ENCODE data around the gene KIRREL3.

The KIRREL3 gene

GRCh38 chr11:126419801-126420697 lies 580.5 kb downstream of the KIRREL3 start:
- DNase-seq (ENCODE audit: low spot score), result peak; percentile 97

- no peak for DNase-seq (ENCODE audit: low spot score)
Observed at GRCh38 chr11:126418887-126419286, 581.7 kb downstream of the KIRREL3 start.

GRCh38 chr11:126417091-126417862 lies 583.3 kb downstream of the KIRREL3 start:
- no peak for DNase-seq (ENCODE audit: low spot score)

GRCh38 chr11:126416542-126417090 lies 584.0 kb downstream of the KIRREL3 start:
- DNase-seq (ENCODE audit: low spot score), result no peak

DNA sequence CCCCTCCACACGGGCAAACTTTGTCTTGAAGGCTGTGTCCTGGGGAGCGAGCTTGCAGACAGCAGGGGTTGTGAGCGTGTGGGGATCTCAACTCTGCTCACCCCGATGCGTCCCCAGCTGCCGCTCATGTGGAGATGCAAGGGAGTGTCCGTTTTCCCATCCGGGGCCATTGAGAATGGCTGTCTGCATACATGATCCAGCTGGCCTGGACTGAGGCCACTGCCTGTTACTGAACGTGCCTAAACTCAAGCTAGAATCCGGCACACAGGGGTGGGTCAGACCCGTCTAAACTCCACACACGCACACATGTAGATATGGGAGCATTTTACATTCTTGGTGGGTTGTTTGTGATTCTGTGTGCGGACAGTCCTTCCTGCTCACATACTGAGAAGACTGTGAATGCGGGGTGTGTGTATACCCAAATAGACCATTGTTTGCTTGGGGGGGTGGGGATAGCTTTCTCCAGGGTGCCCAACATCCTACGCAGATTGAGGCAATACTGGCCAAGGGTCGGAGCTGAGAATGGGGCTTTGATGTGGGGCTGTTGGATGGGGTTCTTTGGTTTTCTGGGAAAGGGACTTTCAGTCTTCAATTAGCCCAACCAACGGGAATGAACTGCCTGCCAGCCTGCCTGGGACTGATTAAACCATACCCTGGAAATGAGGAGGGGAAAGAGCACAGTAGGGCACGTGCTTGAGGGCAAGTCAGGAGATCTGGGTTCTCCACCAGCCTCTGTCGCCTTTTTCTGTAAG lies 584.7 kb downstream of the KIRREL3 start:
- DNase-seq (ENCODE audit: low spot score), result no peak

- DNase-seq (ENCODE audit: low spot score), result no peak
Observed at GRCh38 chr11:126415128-126415527, 585.4 kb downstream of the KIRREL3 start.

- DNase-seq (ENCODE audit: low spot score), result no peak
Observed at GRCh38 chr11:126414615-126415014, 586.0 kb downstream of the KIRREL3 start.

GRCh38 chr11:126413843-126414405 lies 586.6 kb downstream of the KIRREL3 start:
- no peak for DNase-seq (ENCODE audit: low spot score)

DNA sequence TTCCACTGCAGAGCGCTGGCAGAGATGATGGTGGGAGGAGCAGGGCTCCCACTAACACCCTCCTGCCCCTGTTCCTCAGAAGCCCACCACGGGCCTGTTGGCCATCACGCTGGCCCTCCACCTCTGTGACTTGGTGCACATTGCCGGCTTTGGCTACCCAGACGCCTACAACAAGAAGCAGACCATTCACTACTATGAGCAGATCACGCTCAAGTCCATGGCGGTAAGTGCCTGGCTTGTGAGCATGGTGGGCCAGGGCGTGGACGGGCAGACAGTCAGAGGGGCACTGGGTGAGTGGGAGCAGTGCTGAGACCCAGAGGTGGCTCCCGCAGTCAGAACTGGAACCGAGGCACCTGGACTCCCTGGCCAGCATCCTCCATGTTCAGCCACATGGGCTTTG lies 587.1 kb downstream of the KIRREL3 start:
- no peak for DNase-seq (ENCODE audit: low spot score)

- no peak for DNase-seq (ENCODE audit: low spot score)
Observed at GRCh38 chr11:126411971-126412381, 588.6 kb downstream of the KIRREL3 start.

GRCh38 chr11:126410649-126411048 lies 589.9 kb downstream of the KIRREL3 start:
- peak; percentile 87 for DNase-seq (ENCODE audit: low spot score)

- DNase-seq (ENCODE audit: low spot score), result no peak
Observed at GRCh38 chr11:126409620-126409985, 591.0 kb downstream of the KIRREL3 start.

DNA sequence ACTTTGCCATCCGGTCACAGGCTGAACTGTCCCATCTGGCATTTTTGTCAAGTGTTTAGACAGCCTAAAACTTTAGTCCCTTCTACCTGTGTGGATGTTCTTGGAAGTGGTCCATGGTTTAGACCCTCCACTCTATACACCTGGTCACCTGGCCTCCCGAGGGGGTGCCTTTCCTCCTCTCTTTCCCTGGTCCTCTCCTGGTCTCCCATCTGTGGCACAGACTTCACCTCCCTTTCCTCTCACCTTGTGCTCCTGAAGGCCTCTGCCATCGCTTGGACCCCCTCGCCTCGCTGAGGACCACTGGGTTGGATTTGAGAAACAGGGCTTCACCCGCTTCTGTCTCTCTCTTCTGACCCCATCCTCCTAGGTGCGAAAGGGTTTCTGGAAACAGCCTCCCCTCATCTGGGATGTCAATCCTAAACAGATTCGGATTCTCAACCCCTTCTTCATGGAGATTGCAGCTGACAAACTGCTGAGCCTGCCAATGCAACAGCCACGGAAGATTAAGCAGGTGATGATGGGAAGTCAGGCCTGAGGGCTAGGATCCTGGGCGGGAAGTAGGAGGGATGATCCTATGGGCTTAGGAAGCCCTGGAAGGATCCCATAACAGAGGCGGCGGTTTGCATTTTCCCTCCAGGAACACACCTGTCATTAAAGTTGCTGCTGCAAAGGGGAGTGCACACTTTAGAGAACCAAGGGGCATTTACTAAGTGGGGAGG lies 591.5 kb downstream of the KIRREL3 start:
- no peak for DNase-seq (ENCODE audit: low spot score)

DNA sequence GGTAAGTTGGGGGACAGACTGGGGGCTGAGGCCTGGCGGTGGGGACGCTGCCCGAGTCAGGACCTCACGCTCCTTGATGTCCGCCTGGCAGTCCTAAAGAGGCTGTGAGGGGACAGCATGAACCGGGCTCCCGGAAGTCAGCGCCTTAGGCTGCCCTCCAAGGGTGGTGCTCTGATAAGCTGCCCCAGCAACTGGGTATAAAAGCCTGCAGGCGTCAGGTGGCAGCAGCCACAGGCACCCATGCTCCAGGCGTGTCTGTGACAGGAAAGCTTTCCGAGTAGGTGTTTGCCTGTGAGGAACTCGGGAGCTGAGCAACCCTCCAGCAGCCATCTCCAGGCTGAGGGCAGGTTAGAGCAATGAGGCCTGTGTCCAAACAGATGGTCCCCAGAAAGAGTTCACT lies 592.1 kb downstream of the KIRREL3 start:
- no peak for DNase-seq (ENCODE audit: low spot score)

DNA sequence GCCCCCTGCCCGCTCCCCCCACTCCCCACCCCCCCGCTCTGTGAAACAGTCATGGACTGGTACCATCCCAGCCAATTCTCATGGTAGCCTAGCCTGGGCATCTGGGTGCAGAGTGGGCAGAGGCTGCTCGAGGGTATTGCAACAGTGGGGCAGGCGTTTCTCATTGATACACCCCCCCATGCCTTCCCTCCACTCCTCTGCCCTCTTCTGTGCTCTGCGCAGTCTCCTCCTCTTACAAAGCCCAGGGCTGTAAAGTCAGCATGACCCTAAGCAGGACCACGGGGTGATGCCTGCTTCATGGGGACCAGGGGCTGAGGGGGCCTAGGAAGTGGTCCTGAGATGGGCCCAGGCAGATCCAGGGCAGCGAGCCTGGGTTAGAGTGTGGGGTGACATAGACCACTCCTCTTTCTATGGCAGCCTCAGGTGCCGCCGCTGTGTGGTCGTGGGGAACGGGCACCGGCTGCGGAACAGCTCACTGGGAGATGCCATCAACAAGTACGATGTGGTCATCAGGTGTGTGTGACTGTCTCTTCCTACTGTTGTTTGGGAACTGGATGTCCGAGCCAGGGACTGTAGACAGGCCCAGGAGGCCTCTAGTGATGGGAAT lies 592.8 kb downstream of the KIRREL3 start:
- no peak for DNase-seq (ENCODE audit: low spot score)

DNA sequence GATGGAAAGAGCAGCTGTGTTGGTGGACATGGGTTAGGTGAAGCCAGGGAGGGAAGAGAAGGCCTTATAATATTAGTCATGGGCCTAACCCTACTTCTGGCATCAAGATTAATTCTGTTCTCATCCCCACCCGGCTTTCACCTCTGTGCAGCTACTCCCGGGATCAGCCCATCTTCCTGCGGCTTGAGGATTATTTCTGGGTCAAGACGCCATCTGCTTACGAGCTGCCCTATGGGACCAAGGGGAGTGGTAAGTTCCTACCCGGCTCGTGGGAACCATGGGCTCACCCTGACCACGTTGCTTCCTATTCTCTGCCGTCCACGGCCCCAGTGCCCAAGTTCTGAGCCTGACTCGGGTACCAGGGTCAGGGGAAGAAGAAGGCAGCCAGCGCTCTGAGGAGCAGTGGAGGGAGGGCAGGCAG lies 593.5 kb downstream of the KIRREL3 start:
- DNase-seq (ENCODE audit: low spot score), result no peak

- no peak for DNase-seq (ENCODE audit: low spot score)
Observed at GRCh38 chr11:126406368-126406767, 594.2 kb downstream of the KIRREL3 start.

DNA sequence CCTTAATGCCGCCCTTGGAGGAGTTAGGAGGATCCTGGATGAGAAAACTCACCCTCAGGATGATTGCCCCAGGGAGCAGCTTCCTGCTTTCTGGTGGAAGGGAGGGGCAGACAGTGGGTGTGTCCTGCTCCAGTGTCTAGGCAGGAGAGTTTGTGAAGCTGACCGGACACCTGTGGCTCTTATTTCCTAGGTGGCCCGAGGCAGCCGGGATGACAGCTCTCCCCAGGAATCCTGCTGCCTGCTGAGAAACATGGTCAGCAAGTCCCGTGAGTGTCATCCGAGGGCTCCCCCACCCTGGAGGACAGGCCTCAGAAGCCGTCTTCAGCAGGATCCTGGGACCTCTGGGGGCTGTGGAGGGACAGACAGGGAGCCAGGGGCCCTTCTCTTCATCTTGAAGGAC lies 594.7 kb downstream of the KIRREL3 start:
- DNase-seq (ENCODE audit: low spot score), result no peak

DNA sequence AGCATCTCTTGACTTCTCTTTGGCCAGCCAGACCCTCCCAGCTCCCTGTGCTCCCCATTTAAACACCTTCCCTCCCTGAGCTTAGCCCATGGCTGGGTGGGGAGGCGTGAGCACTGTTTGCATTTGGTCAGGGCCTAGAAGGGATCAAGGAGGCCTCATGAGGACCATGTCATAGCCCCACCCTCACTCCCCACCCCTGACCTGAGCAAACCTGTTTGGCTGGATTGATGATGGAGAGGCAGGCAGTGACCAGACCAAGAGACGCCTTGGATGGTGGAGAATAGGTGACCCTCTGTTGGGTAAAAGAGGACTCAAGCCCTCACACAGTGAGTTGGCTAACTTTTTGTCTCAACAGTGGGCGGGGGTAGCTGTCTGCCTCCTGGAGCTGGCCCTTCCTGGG lies 595.2 kb downstream of the KIRREL3 start:
- no peak for DNase-seq (ENCODE audit: low spot score)

GRCh38 chr11:126404367-126404766 lies 596.2 kb downstream of the KIRREL3 start:
- DNase-seq (ENCODE audit: low spot score), result no peak

DNA sequence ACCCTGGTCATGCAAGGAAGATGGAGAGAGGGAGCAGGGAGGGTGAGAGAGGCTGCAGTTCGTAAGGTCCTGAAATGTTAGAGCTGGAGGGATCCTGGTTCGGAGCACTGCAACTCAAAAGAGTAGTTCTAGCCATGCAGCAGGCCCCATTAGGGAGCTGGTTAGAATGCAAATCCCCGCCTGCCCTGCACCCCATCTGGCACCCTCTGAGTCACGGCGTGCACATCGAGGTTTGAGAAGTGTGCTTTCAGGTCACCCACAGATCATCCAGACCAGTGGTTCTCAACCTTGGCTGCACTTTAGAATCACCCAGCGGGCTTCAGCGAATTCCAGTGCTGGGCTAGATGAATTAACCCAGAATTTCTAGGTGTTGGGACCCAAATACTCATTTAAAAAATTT lies 596.9 kb downstream of the KIRREL3 start:
- DNase-seq (ENCODE audit: low spot score), result no peak
